ENCODE results near the gene DLG5. TPM values are rescaled to one million over a fixed set of nuclear protein-coding genes. Genes with fewer than 3 reads are reported as not detected.

The DLG5 gene
- total RNA-seq, 2 experiments from 2014 or later = 2.1 to 2.3 TPM

GRCh38 chr10:77909021-77909748 is 17.4 kb downstream of the DLG5 start:
- CTCF ChIA-PET = no interaction called here

GRCh38 chr10:77907900-77908717 is 18.4 kb downstream of the DLG5 start:
- peak; percentile 20 for DNase-seq
- H3K27ac Mint-ChIP-seq = no peak overlapping the region
- CTCF ChIA-PET = no interaction called here
- no peak for ATAC-seq
- no peaks in the 10 kb centered on the region for H3K4me1 Mint-ChIP-seq
- H3K4me3 Mint-ChIP-seq = no peak overlapping the region
- intact Hi-C loops (cut with DNase I, micrococcal nuclease) = no loop called here
- H3K27me3 Mint-ChIP-seq = peaks cover 4% of the 10 kb centered on the region
- no peaks in the 10 kb centered on the region for H3K9me3 Mint-ChIP-seq (ENCODE audit: low read depth)
- H3K36me3 Mint-ChIP-seq (ENCODE audit: low read depth) = no peaks in the 10 kb centered on the region
- POLR2A ChIA-PET = no interaction called here

More at GRCh38 chr10:77909021-77909748, 17.4 kb downstream of the DLG5 start:
- POLR2A ChIA-PET = no interaction called here
- H3K4me3 Mint-ChIP-seq = no peak overlapping the region
- no peaks in the 10 kb centered on the region for H3K4me1 Mint-ChIP-seq
- H3K9me3 Mint-ChIP-seq (ENCODE audit: low read depth) = no peaks in the 10 kb centered on the region
- H3K36me3 Mint-ChIP-seq (ENCODE audit: low read depth) = no peaks in the 10 kb centered on the region
- no peak for ATAC-seq
- intact Hi-C loops (cut with DNase I, micrococcal nuclease) = no loop called here
- H3K27me3 Mint-ChIP-seq = peaks cover 4% of the 10 kb centered on the region
- H3K27ac Mint-ChIP-seq = no peak overlapping the region
- DNase-seq = no peak

- Mint-ChIP-seq H3K9me3 (ENCODE audit: low read depth) (no peaks in the 10 kb centered on the region), H3K4me1 (no peaks in the 10 kb centered on the region), H3K27ac (no peak overlapping the region), H3K27me3 (peaks cover 4% of the 10 kb centered on the region), H3K4me3 (no peak overlapping the region), H3K36me3 (ENCODE audit: low read depth) (no peaks in the 10 kb centered on the region)
- POLR2A ChIA-PET = no interaction called here
- DNase-seq (no peak), ATAC-seq (no peak)
- intact Hi-C loops (cut with DNase I, micrococcal nuclease) = no loop called here
- CTCF ChIA-PET = no interaction called here
Observed at GRCh38 chr10:77907462-77907861, 19.1 kb downstream of the DLG5 start.

GRCh38 chr10:77906951-77907421 is 19.6 kb downstream of the DLG5 start:
- Mint-ChIP-seq H3K9me3 (ENCODE audit: low read depth) (no peaks in the 10 kb centered on the region), H3K27me3 (peaks cover 4% of the 10 kb centered on the region), H3K4me3 (no peak overlapping the region), H3K4me1 (no peaks in the 10 kb centered on the region), H3K27ac (no peak overlapping the region), H3K36me3 (ENCODE audit: low read depth) (no peaks in the 10 kb centered on the region)
- POLR2A ChIA-PET = no interaction called here
- CTCF ChIA-PET = no interaction called here
- no peak for ATAC-seq
- no peak for DNase-seq
- intact Hi-C loops (cut with DNase I, micrococcal nuclease) = no loop called here

- H3K36me3 Mint-ChIP-seq (ENCODE audit: low read depth) = no peaks in the 10 kb centered on the region
- DNase-seq = no peak
- POLR2A ChIA-PET = no interaction called here
- no peak for ATAC-seq
- H3K27ac Mint-ChIP-seq = no peak overlapping the region
- H3K4me3 Mint-ChIP-seq = no peak overlapping the region
- CTCF ChIA-PET = no interaction called here
- intact Hi-C loops (cut with DNase I, micrococcal nuclease) = no loop called here
- no peaks in the 10 kb centered on the region for H3K4me1 Mint-ChIP-seq
- no peaks in the 10 kb centered on the region for H3K9me3 Mint-ChIP-seq (ENCODE audit: low read depth)
- peaks cover 4% of the 10 kb centered on the region for H3K27me3 Mint-ChIP-seq
Observed at GRCh38 chr10:77905781-77906180, 20.8 kb downstream of the DLG5 start.

- H3K4me3 Mint-ChIP-seq = no peak overlapping the region
Observed at GRCh38 chr10:77905086-77905748, 21.3 kb downstream of the DLG5 start.

GRCh38 chr10:77904100-77904840 is 22.3 kb downstream of the DLG5 start:
- Mint-ChIP-seq H3K27me3 (peaks cover 4% of the 10 kb centered on the region), H3K4me3 (no peak overlapping the region), H3K9me3 (ENCODE audit: low read depth) (no peaks in the 10 kb centered on the region), H3K36me3 (ENCODE audit: low read depth) (no peaks in the 10 kb centered on the region), H3K27ac (no peak overlapping the region), H3K4me1 (no peaks in the 10 kb centered on the region)
- DNase-seq = no peak
- intact Hi-C loops (cut with DNase I, micrococcal nuclease) = no loop called here
- ATAC-seq = no peak
- ChIA-PET CTCF (interaction anchor here (0.7 kb wide), 1 partner anchor 98 kb away, joined by 3 read pairs; no protein-coding TSS in a partner anchor), POLR2A (no interaction called here)

More at GRCh38 chr10:77905086-77905748, 21.3 kb downstream of the DLG5 start:
- H3K36me3 Mint-ChIP-seq (ENCODE audit: low read depth) = no peaks in the 10 kb centered on the region
- no peaks in the 10 kb centered on the region for H3K4me1 Mint-ChIP-seq
- ChIA-PET POLR2A (no interaction called here), CTCF (interaction anchor here (0.7 kb wide), 1 partner anchor 99 kb away, joined by 3 read pairs; no protein-coding TSS in a partner anchor)
- H3K9me3 Mint-ChIP-seq (ENCODE audit: low read depth) = no peaks in the 10 kb centered on the region
- peaks cover 4% of the 10 kb centered on the region for H3K27me3 Mint-ChIP-seq
- H3K27ac Mint-ChIP-seq = no peak overlapping the region
- intact Hi-C loops (cut with DNase I, micrococcal nuclease) = no loop called here
- no peak for ATAC-seq
- no peak for DNase-seq

GRCh38 chr10:77902159-77902558 is 24.4 kb downstream of the DLG5 start:
- Mint-ChIP-seq H3K4me1 (no peaks in the 10 kb centered on the region), H3K27ac (no peak overlapping the region), H3K27me3 (peaks cover 2% of the 10 kb centered on the region), H3K9me3 (ENCODE audit: low read depth) (no peaks in the 10 kb centered on the region), H3K36me3 (ENCODE audit: low read depth) (no peaks in the 10 kb centered on the region), H3K4me3 (no peak overlapping the region)
- intact Hi-C loops (cut with DNase I, micrococcal nuclease) = no loop called here
- no peak for ATAC-seq
- CTCF ChIA-PET = no interaction called here
- no peak for DNase-seq
- POLR2A ChIA-PET = no interaction called here

- ChIA-PET POLR2A (no interaction called here), CTCF (no interaction called here)
- DNase-seq (no peak), ATAC-seq (no peak)
- Mint-ChIP-seq H3K9me3 (ENCODE audit: low read depth) (no peaks in the 10 kb centered on the region), H3K4me1 (no peaks in the 10 kb centered on the region), H3K36me3 (ENCODE audit: low read depth) (no peaks in the 10 kb centered on the region), H3K4me3 (no peak overlapping the region), H3K27me3 (peaks cover 2% of the 10 kb centered on the region), H3K27ac (no peak overlapping the region)
- intact Hi-C loops (cut with DNase I, micrococcal nuclease) = no loop called here
Observed at GRCh38 chr10:77901743-77902142, 24.8 kb downstream of the DLG5 start.

GRCh38 chr10:77899690-77900089 is 26.9 kb downstream of the DLG5 start:
- no peak overlapping the region for H3K4me3 Mint-ChIP-seq
- no peaks in the 10 kb centered on the region for H3K4me1 Mint-ChIP-seq
- no peak overlapping the region for H3K27ac Mint-ChIP-seq
- CTCF ChIA-PET = no interaction called here
- DNase-seq (no peak), ATAC-seq (no peak)
- peaks cover 2% of the 10 kb centered on the region for H3K27me3 Mint-ChIP-seq
- H3K36me3 Mint-ChIP-seq (ENCODE audit: low read depth) = no peaks in the 10 kb centered on the region
- H3K9me3 Mint-ChIP-seq (ENCODE audit: low read depth) = no peaks in the 10 kb centered on the region
- POLR2A ChIA-PET = no interaction called here
- intact Hi-C loops (cut with DNase I, micrococcal nuclease) = no loop called here

- ATAC-seq (no peak), DNase-seq (no peak)
- no peak overlapping the region for H3K27ac Mint-ChIP-seq
- ChIA-PET POLR2A (no interaction called here), CTCF (no interaction called here)
- H3K27me3 Mint-ChIP-seq = peaks cover 2% of the 10 kb centered on the region
- H3K4me1 Mint-ChIP-seq = no peaks in the 10 kb centered on the region
- intact Hi-C loops (cut with DNase I, micrococcal nuclease) = no loop called here
- no peaks in the 10 kb centered on the region for H3K9me3 Mint-ChIP-seq (ENCODE audit: low read depth)
- no peaks in the 10 kb centered on the region for H3K36me3 Mint-ChIP-seq (ENCODE audit: low read depth)
- H3K4me3 Mint-ChIP-seq = no peak overlapping the region
Observed at GRCh38 chr10:77899080-77899477, 27.5 kb downstream of the DLG5 start.

All from activated CD4-positive, alpha-beta T cell treated with anti-CD3 and anti-CD28 coated beads for 36 hours (primary cell).